H1 (cell line): ENCODE results near the gene GNG8. TPM values are rescaled to one million over a fixed set of nuclear protein-coding genes. Genes with fewer than 3 reads are reported as not detected.

Source experiments
- CHD7 ChIP-seq: fragments of 300-600 bp; sonication (generic); IDR thresholded peaks from 2 replicates; pipeline ENCODE4 v1.7.1; 2012; ENCODE audit warnings: low read length, moderate library complexity, mild to moderate bottlenecking, inconsistent platforms; ENCODE audit not compliant: insufficient replicate concordance
- SAP30 ChIP-seq: fragments of 300-600 bp; sonication (generic); IDR thresholded peaks from 2 replicates; pipeline ENCODE4 v1.7.1; 2012; ENCODE audit warnings: low read length, moderate library complexity, mild to moderate bottlenecking, inconsistent platforms; ENCODE audit not compliant: insufficient read depth, insufficient replicate concordance
- polyA plus RNA-seq, 7 experiments: library from polyadenylated mRNA; depleted of rRNA in 3 of 7; stranded (reverse) in 5 of 7; unstranded in 2 of 7; fragments of >200 nt in 5 of 7; fragments of 200-250 nt in 2 of 7; gene quantifications; 1 replicate in 5 of 7; 2 replicates in 1 of 7; 4 replicates in 1 of 7; pipeline versions ENCODE4 v1.2.1 to v1.2.3, GENCODE V29; 2011 to 2013; ENCODE audit warnings: missing spikeins in 2 of 7, mixed read lengths in 2 of 7
- total RNA-seq: library from RNA; stranded (reverse); fragmentation: NEBNext Ultra II Directional; extraction: Animal tissue kit (Norgen Biotek cat#: 25700); gene quantifications from 2 replicates; pipeline ENCODE4 v1.2.1, GENCODE V29; 2021

Gene GNG8
- total and polyA plus RNA-seq, 2 of the 8 experiments (the other 6 are each of a cell fraction or from before 2014, with no cell fraction given), result not detected

GRCh38 chr19:46614114-46614722 is 21.8 kb downstream of the GNG8 start (continued):
- TF ChIP-seq CHD7 (no peak), SAP30 (no peak)
